ENCODE data around the gene COX10.
"Not testable (repeated sequence)": the region's sequence is repeated elsewhere in the genome, so short reads cannot be mapped to it uniquely, and the experiment has no call there.

COX10 gene

GRCh38 chr17:14209215-14209614, 139.9 kb downstream of the COX10 start:
- no peak for DNase-seq

GRCh38 chr17:14211246-14211645, 141.9 kb downstream of the COX10 start:
- DNase-seq = no peak

- DNase-seq = no peak
Observed at GRCh38 chr17:14211801-14212200, 142.5 kb downstream of the COX10 start.

- DNase-seq = no peak
Observed at GRCh38 chr17:14212401-14212800, 143.1 kb downstream of the COX10 start.

GRCh38 chr17:14214271-14214670, 145.0 kb downstream of the COX10 start:
- no peak for DNase-seq

GRCh38 chr17:14222611-14223010, 153.3 kb downstream of the COX10 start:
- DNase-seq = no peak

- no peak for DNase-seq
Observed at GRCh38 chr17:14225254-14225980, 156.1 kb downstream of the COX10 start.

- no peak for DNase-seq
Observed at GRCh38 chr17:14227052-14227451, 157.7 kb downstream of the COX10 start.

GRCh38 chr17:14228903-14229302, 159.6 kb downstream of the COX10 start:
- DNase-seq = no peak

- DNase-seq = not testable (repeated sequence)
Observed at GRCh38 chr17:14231187-14231586, 161.9 kb downstream of the COX10 start.

- DNase-seq = not testable (repeated sequence)
Observed at GRCh38 chr17:14235047-14235446, 165.7 kb downstream of the COX10 start.

GRCh38 chr17:14236032-14236431, 166.7 kb downstream of the COX10 start:
- not testable (repeated sequence) for DNase-seq

- not testable (repeated sequence) for DNase-seq
Observed at GRCh38 chr17:14236762-14237161, 167.5 kb downstream of the COX10 start, which contains the start of gene CDRT15. Gene CDRT15 (minus strand): TSS chr17:14236862. CDS start chr17:14236833, 29 bp downstream.

GRCh38 chr17:14239271-14239670, 170.0 kb downstream of the COX10 start:
- DNase-seq = not testable (repeated sequence)

GRCh38 chr17:14245002-14245401, 175.7 kb downstream of the COX10 start:
- no peak for DNase-seq

- no peak for DNase-seq
Observed at GRCh38 chr17:14245629-14246028, 176.3 kb downstream of the COX10 start.
